ENCODE measurements around the gene ANO4. TPM values are rescaled to one million over a fixed set of nuclear protein-coding genes. Genes with fewer than 3 reads are reported as not detected.

The ANO4 gene
- total RNA-seq, 2 donors from 2014 or later = 3.4 to 4.0 TPM

DNA sequence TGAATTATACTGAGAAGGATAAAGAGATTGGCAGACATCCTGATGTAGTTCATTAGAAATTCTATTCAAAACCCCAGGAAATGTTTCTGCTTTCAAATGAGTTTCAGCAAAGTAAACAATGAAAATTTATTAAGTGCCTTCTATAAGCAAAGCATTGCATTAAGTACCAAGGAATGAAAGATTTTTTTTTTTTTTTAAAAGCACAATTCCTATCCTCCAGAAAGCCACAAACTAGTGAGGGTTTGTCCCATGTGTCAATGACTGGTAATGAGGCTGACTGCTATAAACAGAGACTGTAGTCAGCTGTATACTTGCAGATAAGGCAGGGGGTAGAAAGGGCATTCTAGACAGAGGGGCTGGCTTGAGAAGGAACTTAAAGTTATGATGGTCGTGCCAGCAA is 6.7 kb downstream of the ANO4 start:
- DNase-seq = no peak
- H3K9me3 Mint-ChIP-seq = no peaks in the 10 kb centered on the region
- Histone ChIP-seq H3K9ac (ENCODE audit: extremely low read depth, low read length, poor library complexity, severe bottlenecking) (no peak overlapping the region), H3K27ac (ENCODE audit: low read depth, low read length) (no peak overlapping the region), H3K36me3 (ENCODE audit: control insufficient read depth, insufficient read depth, low read length) (no peaks in the 10 kb centered on the region), H3K4me3 (ENCODE audit: low read length) (no peak overlapping the region), H3K9me3 (ENCODE audit: control insufficient read depth, low read length) (no peaks in the 10 kb centered on the region), H3K27me3 (ENCODE audit: control insufficient read depth, insufficient read depth, low read length, poor library complexity, severe bottlenecking) (no peaks in the 10 kb centered on the region), H3K4me1 (ENCODE audit: control insufficient read depth, insufficient read depth, low read length) (peaks cover 2% of the 10 kb centered on the region)
- H3K27me3 Mint-ChIP-seq (ENCODE audit: insufficient read depth) = no peaks in the 10 kb centered on the region
- H3K27ac Mint-ChIP-seq = no peak overlapping the region
- H3K36me3 Mint-ChIP-seq (ENCODE audit: low read depth) = no peaks in the 10 kb centered on the region
- TF ChIP-seq, protein P1, sequence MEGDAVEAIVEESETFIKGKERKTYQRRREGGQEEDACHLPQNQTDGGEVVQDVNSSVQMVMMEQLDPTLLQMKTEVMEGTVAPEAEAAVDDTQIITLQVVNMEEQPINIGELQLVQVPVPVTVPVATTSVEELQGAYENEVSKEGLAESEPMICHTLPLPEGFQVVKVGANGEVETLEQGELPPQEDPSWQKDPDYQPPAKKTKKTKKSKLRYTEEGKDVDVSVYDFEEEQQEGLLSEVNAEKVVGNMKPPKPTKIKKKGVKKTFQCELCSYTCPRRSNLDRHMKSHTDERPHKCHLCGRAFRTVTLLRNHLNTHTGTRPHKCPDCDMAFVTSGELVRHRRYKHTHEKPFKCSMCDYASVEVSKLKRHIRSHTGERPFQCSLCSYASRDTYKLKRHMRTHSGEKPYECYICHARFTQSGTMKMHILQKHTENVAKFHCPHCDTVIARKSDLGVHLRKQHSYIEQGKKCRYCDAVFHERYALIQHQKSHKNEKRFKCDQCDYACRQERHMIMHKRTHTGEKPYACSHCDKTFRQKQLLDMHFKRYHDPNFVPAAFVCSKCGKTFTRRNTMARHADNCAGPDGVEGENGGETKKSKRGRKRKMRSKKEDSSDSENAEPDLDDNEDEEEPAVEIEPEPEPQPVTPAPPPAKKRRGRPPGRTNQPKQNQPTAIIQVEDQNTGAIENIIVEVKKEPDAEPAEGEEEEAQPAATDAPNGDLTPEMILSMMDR (conservative IDR thresholded peaks at IDR 0.05) = no peak
- H3K4me3 Mint-ChIP-seq = no peak overlapping the region
- WGBS, 2 experiments (ENCODE audit: insufficient coverage in 1 of 2, insufficient read length in 1 of 2) = 56 to 57% methylated on average over 1 of the region's 1 CpG
- peaks cover 5% of the 10 kb centered on the region for H3K4me1 Mint-ChIP-seq

- TF ChIP-seq, protein P1 (conservative IDR thresholded peaks at IDR 0.05) = no peak
- H3K4me3 Mint-ChIP-seq = no peak overlapping the region
- H3K27me3 ChIP-seq (ENCODE audit: control insufficient read depth, insufficient read depth, low read length, poor library complexity, severe bottlenecking) = no peaks in the 10 kb centered on the region
- no peaks in the 10 kb centered on the region for H3K4me1 ChIP-seq (ENCODE audit: control insufficient read depth, insufficient read depth, low read length)
- H3K27ac ChIP-seq (ENCODE audit: low read depth, low read length) = no peak overlapping the region
- no peaks in the 10 kb centered on the region for H3K9me3 Mint-ChIP-seq
- no peak overlapping the region for H3K4me3 ChIP-seq (ENCODE audit: low read length)
- no peak for DNase-seq
- no peaks in the 10 kb centered on the region for H3K4me1 Mint-ChIP-seq
- no peaks in the 10 kb centered on the region for H3K27me3 Mint-ChIP-seq (ENCODE audit: insufficient read depth)
- no peaks in the 10 kb centered on the region for H3K9me3 ChIP-seq (ENCODE audit: control insufficient read depth, low read length)
- no peaks in the 10 kb centered on the region for H3K36me3 Mint-ChIP-seq (ENCODE audit: low read depth)
- WGBS, 2 experiments (ENCODE audit: insufficient coverage in 1 of 2, insufficient read length in 1 of 2) = no CpG with 5 or more reads among the region's 2 CpGs
- H3K36me3 ChIP-seq (ENCODE audit: control insufficient read depth, insufficient read depth, low read length) = no peaks in the 10 kb centered on the region
- no peak overlapping the region for H3K9ac ChIP-seq (ENCODE audit: extremely low read depth, low read length, poor library complexity, severe bottlenecking)
- no peak overlapping the region for H3K27ac Mint-ChIP-seq
These were observed 14.2 kb downstream of the ANO4 start for GRCh38 chr12:100808777-100809176.

DNA sequence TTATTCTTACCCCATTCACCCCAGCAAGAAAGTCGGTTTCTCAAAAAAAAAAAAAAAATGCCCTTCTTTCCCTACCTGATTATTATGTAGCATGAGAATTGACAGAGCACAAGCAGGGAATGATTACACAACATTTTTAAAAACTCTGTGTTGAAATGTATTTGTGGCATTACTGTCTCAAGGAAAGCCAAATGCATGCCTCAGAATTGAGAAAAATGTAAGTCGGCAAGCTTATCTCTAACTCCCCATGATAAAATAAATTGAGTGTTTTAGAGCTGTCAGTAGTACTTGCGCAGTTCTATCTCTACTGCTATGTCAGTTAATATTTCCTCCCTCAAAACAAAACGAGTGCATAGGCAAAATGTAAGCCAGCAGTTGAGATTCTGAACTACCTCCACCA is 25.7 kb downstream of the ANO4 start:
- 85 to 93% methylated on average over 2 to 4 of the region's 4 CpGs for WGBS, 2 experiments (ENCODE audit: insufficient coverage in 1 of 2, insufficient read length in 1 of 2)
- TF ChIP-seq, protein P1 (conservative IDR thresholded peaks at IDR 0.05) = no peak
- H3K36me3 Mint-ChIP-seq (ENCODE audit: low read depth) = no peaks in the 10 kb centered on the region
- no peak overlapping the region for H3K27ac ChIP-seq (ENCODE audit: low read depth, low read length)
- H3K4me1 Mint-ChIP-seq = peaks cover 6% of the 10 kb centered on the region
- no peak overlapping the region for H3K9ac ChIP-seq (ENCODE audit: extremely low read depth, low read length, poor library complexity, severe bottlenecking)
- H3K27ac Mint-ChIP-seq = no peak overlapping the region
- no peaks in the 10 kb centered on the region for H3K9me3 ChIP-seq (ENCODE audit: control insufficient read depth, low read length)
- no peak for DNase-seq
- no peaks in the 10 kb centered on the region for H3K27me3 Mint-ChIP-seq (ENCODE audit: insufficient read depth)
- no peaks in the 10 kb centered on the region for H3K36me3 ChIP-seq (ENCODE audit: control insufficient read depth, insufficient read depth, low read length)
- H3K27me3 ChIP-seq (ENCODE audit: control insufficient read depth, insufficient read depth, low read length, poor library complexity, severe bottlenecking) = no peaks in the 10 kb centered on the region
- no peaks in the 10 kb centered on the region for H3K9me3 Mint-ChIP-seq
- no peak overlapping the region for H3K4me3 ChIP-seq (ENCODE audit: low read length)
- no peak overlapping the region for H3K4me3 Mint-ChIP-seq
- no peaks in the 10 kb centered on the region for H3K4me1 ChIP-seq (ENCODE audit: control insufficient read depth, insufficient read depth, low read length)

Measured in endodermal cell (in vitro differentiated cells).